ENCODE results near the gene LAMTOR5. TPM values are rescaled to one million over a fixed set of nuclear protein-coding genes. Genes with fewer than 3 reads are reported as not detected.

LAMTOR5 gene
- total and polyA plus RNA-seq, 11 donors, result 130 to 549 (median 233) TPM

DNA sequence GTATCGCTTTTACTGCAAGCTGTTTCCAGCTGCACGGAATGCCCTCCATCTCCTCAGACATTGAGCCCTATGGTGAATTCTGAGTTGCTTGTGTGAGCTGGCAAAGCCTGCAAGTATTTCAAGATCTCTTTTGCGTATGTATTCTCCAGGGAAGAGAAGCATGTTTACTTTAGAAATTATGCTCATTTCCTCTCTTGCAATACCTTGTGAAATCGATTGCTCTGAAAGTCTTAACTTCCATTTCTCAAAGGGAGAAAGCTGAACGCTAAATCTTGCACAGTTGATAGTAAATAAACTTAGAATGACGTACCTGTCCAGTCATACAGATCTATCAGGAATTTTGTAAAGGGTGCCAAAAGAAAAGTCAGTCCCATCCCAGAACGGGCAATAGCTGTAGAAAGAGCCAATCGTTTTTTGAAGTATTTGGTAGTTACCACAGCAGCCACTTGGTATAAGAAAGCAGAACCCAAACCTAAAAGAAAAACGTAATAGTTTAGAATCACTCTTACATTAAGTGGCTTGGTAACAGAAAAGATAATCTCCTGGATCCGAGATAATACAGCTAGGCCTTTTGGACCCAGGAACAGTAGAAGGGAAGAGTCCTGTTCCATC lies 26.7 kb downstream of the LAMTOR5 start:
- no peak overlapping the region for H3K4me3 ChIP-seq
- peaks cover 0 to 32% (median 7%) of the 10 kb centered on the region in 12 donors for H3K4me1 ChIP-seq
- TF ChIP-seq CTCF (IDR thresholded peaks at IDR 0.05) (no peak), POLR2A (IDR thresholded peaks at IDR 0.05) (no peak)
- WGBS, 4 donors, result 57 to 73% (median 62%) methylated on average over 10 of the region's 10 CpGs
- intact Hi-C loops (cut with DNase I), result no loop called here
- H3K36me3 ChIP-seq, result peaks cover 0 to 75% (median 46%) of the 10 kb centered on the region in 9 donors
- DNase-seq (no peak), ATAC-seq (peak in 2 of 4 donors; percentile 38 to 51)
- no peaks in the 10 kb centered on the region for H3K27me3 ChIP-seq
- H3K27ac ChIP-seq, result peak overlapping the region in 6 of 12 donors; percentile 7 to 63 (median 35)
- H3K9me3 ChIP-seq, result no peaks in the 10 kb centered on the region

GRCh38 chr1:110375490-110375889 lies 32.0 kb downstream of the LAMTOR5 start:
- ATAC-seq (no peak), DNase-seq (no peak)
- H3K27ac ChIP-seq, result no peak overlapping the region
- H3K4me3 ChIP-seq, result no peak overlapping the region
- peaks cover 0 to 99% (median 81%) of the 10 kb centered on the region in 9 donors for H3K36me3 ChIP-seq
- TF ChIP-seq POLR2A (IDR thresholded peaks at IDR 0.05) (no peak), CTCF (IDR thresholded peaks at IDR 0.05) (no peak)
- intact Hi-C loops (cut with DNase I), result no loop called here
- no peaks in the 10 kb centered on the region for H3K27me3 ChIP-seq
- H3K9me3 ChIP-seq, result no peaks in the 10 kb centered on the region
- WGBS, 4 donors, result 89 to 97% (median 95%) methylated on average over 1 of the region's 1 CpG
- peaks cover 0 to 9% (median 0%) of the 10 kb centered on the region in 12 donors for H3K4me1 ChIP-seq

GRCh38 chr1:110370827-110371226 lies 36.7 kb downstream of the LAMTOR5 start:
- 25 to 36% (median 28%) methylated on average over 1 of the region's 1 CpG for WGBS, 4 donors
- no peak for DNase-seq
- intact Hi-C loops (cut with DNase I), result no loop called here
- ATAC-seq, result peak in 3 of 4 donors; percentile 58 to 75 (median 68)
- Histone ChIP-seq H3K36me3 (peaks cover 0 to 94% (median 60%) of the 10 kb centered on the region in 9 donors), H3K4me1 (peaks cover 0 to 4% (median 0%) of the 10 kb centered on the region in 12 donors), H3K27me3 (no peaks in the 10 kb centered on the region), H3K4me3 (no peak overlapping the region), H3K9me3 (no peaks in the 10 kb centered on the region), H3K27ac (no peak overlapping the region)
- TF ChIP-seq POLR2A (IDR thresholded peaks at IDR 0.05) (no peak), CTCF (IDR thresholded peaks at IDR 0.05) (no peak)

DNA sequence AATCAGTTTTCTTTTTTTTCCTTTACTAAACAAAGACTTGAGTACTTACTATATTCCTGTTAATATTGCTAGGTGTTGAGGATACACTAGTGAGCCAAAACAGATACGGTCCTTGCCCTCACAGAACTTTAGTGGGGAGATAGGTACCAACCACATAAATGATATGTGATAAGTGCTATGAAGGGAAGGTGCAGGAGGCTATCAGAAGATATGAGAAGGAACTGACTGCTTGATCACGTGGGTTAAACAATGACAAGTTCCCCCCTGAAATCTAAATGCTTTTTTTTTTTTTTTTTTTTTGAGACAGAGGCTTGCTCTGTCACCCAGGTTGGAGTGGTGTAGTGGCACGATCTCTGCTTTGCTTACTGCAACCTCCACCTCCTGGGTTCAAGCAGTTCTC lies 43.3 kb downstream of the LAMTOR5 start:
- H3K36me3 ChIP-seq, result peaks cover 0 to 63% (median 54%) of the 10 kb centered on the region in 9 donors
- intact Hi-C loops (cut with DNase I), result no loop called here
- DNase-seq (no peak), ATAC-seq (no peak)
- H3K4me3 ChIP-seq, result no peak overlapping the region
- H3K27me3 ChIP-seq, result no peaks in the 10 kb centered on the region
- no peaks in the 10 kb centered on the region for H3K4me1 ChIP-seq
- 79 to 84% (median 82%) methylated on average over 3 of the region's 3 CpGs for WGBS, 4 donors
- H3K9me3 ChIP-seq, result no peaks in the 10 kb centered on the region
- no peak overlapping the region for H3K27ac ChIP-seq
- TF ChIP-seq POLR2A (IDR thresholded peaks at IDR 0.05) (no peak), CTCF (IDR thresholded peaks at IDR 0.05) (no peak)

All from heart left ventricle (tissue), 16 donors.